RWPE1 (cell line): ENCODE measurements around the gene RPRD1A.

ENCODE experiments used
- CTCF ChIA-PET: fragments of 350-600 bp; sonication (Branson Sonifier 250); formaldehyde crosslinking; extraction: SDS; loops from one replicate; lab custom pipeline; 2021; lab: Yijun Ruan, JAX
- POLR2A ChIA-PET: fragments of 400-600 bp; formaldehyde crosslinking; extraction: SDS; loops from one replicate; lab custom pipeline; 2020; ENCODE audit warnings: antibody characterized with exemption; ENCODE audit not compliant: low non-redundant PET; lab: Yijun Ruan, JAX
- DNase-seq: peaks from one replicate; pipeline ENCODE4 v3.0.0; 2012; ENCODE audit warnings: low spot score
- H3K27ac ChIP-seq: fragments of 450-650 bp; 2 replicates; pipeline ENCODE4 v1.5.1; 2017
- CTCF ChIP-seq: fragments of 450-650 bp; conservative IDR thresholded peaks from 2 replicates; pipeline ENCODE4 v1.5.1; 2017; ENCODE audit warnings: low read depth, mild to moderate bottlenecking

Gene RPRD1A

GRCh38 chr18:35948080-35948479, 119.3 kb downstream of the RPRD1A start:
- DNase-seq, result no peak
- POLR2A ChIA-PET, result no interaction called here
- no peak for TF ChIP-seq CTCF
- CTCF ChIA-PET, result interaction anchor here (0.6 kb wide), 1 partner anchor 296 kb away, joined by 5 read pairs; no protein-coding TSS in a partner anchor
- H3K27ac ChIP-seq, result no peak overlapping the region

DNA sequence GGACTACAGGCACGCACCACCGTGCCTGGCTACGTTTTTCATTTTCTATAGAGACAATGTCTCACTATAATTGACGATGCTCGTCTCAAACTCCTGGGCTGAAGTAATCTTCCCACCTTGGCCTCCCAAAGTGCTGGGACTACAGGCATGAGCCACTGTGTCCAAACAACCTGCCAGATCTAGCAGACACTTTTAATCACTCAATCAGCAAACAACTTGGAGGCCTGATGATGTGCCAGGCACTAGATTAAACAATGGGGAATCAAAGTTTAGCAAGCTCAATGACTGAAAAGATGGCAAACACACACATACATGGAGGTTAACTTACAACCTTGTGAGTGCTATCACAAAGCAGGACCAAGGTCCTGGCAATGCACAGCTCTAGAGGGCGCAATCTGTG, 124.7 kb downstream of the RPRD1A start:
- ChIA-PET POLR2A (no interaction called here), CTCF (interaction anchor here (0.5 kb wide), 1 partner anchor 186 kb away, joined by 3 read pairs; no protein-coding TSS in a partner anchor)
- no peak for TF ChIP-seq CTCF
- H3K27ac ChIP-seq, result no peak overlapping the region
- no peak for DNase-seq

DNA sequence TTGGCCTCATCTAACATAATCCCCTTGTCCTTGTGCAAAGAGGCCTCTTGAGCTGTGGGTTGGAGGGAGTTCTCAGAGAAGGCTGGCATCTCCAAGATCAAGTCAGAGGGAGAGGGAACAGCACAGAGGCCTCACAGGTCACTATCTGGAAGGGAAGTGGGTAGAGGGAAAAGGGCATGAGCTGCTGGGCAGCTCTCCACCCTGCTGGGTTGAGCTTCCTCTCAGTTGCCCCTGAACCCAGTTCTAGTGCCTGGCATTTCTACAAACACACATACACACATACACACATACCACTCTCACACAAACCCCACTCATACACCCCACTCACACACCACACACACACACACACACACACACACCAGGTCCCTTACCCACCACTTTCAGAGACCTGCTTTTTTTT, 125.2 kb downstream of the RPRD1A start:
- TF ChIP-seq CTCF, result no peak
- no peak overlapping the region for H3K27ac ChIP-seq
- DNase-seq, result no peak
- POLR2A ChIA-PET, result no interaction called here
- CTCF ChIA-PET, result no interaction called here

GRCh38 chr18:35941299-35941698, 126.1 kb downstream of the RPRD1A start:
- ChIA-PET CTCF (no interaction called here), POLR2A (no interaction called here)

More at GRCh38 chr18:35941299-35941698, 126.1 kb downstream of the RPRD1A start:
- DNase-seq, result no peak
- H3K27ac ChIP-seq, result no peak overlapping the region
- TF ChIP-seq CTCF, result no peak
